SKM-1 treated with dmso at 0.1 percent for 144 hours (cell line): ENCODE data around the gene SLC7A5.
A peak's percentile ranks its signal among the peaks of the same experiment; 100 is the strongest.
"Not testable (repeated sequence)": the region's sequence is repeated elsewhere in the genome, so short reads cannot be mapped to it uniquely, and the experiment has no call there.

Experiments used
- DNase-seq: peaks from one replicate; lab custom pipeline; 2025; ENCODE audit not compliant: unreplicated experiment; lab: John Stamatoyannopoulos, UW

The SLC7A5 gene

GRCh38 chr16:87888346-87888745 is 19.0 kb upstream of the SLC7A5 start:
- DNase-seq = not testable (repeated sequence)

- DNase-seq = peak; percentile 45
Observed at GRCh38 chr16:87887931-87888330, 18.6 kb upstream of the SLC7A5 start.

GRCh38 chr16:87885371-87885967 is 16.2 kb upstream of the SLC7A5 start:
- DNase-seq = not testable (repeated sequence)

GRCh38 chr16:87882436-87883019 is 13.2 kb upstream of the SLC7A5 start:
- no peak for DNase-seq

GRCh38 chr16:87881324-87882200 is 12.3 kb upstream of the SLC7A5 start:
- no peak for DNase-seq

- no peak for DNase-seq
Observed at GRCh38 chr16:87880117-87880696, 10.9 kb upstream of the SLC7A5 start.

- not testable (repeated sequence) for DNase-seq
Observed at GRCh38 chr16:87879411-87880013, 10.2 kb upstream of the SLC7A5 start.

GRCh38 chr16:87878704-87879103 is 9.4 kb upstream of the SLC7A5 start:
- DNase-seq = no peak

GRCh38 chr16:87877942-87878507 is 8.7 kb upstream of the SLC7A5 start:
- DNase-seq = peak; percentile 2

GRCh38 chr16:87874639-87875427 is 5.5 kb upstream of the SLC7A5 start:
- no peak for DNase-seq

- peak; percentile 83 for DNase-seq
Observed at GRCh38 chr16:87870418-87871291, 1.3 kb upstream of the SLC7A5 start.

GRCh38 chr16:87869879-87870417 is 641 bp upstream of the SLC7A5 start:
- not testable (repeated sequence) for DNase-seq

- peak; percentile 37 for DNase-seq
Observed at GRCh38 chr16:87868254-87869029, 865 bp downstream of the SLC7A5 start.

GRCh38 chr16:87865902-87866555 is 3.3 kb downstream of the SLC7A5 start:
- not testable (repeated sequence) for DNase-seq

GRCh38 chr16:87864331-87864989 is 4.8 kb downstream of the SLC7A5 start:
- no peak for DNase-seq

- not testable (repeated sequence) for DNase-seq
Observed at GRCh38 chr16:87863327-87863635, 6.0 kb downstream of the SLC7A5 start.
